ENCODE data around the gene RAB34. TPM values are rescaled to one million over a fixed set of nuclear protein-coding genes. Genes with fewer than 3 reads are reported as not detected.

Gene RAB34
- total RNA-seq, 1 experiment from 2014 or later, result 189 TPM

DNA sequence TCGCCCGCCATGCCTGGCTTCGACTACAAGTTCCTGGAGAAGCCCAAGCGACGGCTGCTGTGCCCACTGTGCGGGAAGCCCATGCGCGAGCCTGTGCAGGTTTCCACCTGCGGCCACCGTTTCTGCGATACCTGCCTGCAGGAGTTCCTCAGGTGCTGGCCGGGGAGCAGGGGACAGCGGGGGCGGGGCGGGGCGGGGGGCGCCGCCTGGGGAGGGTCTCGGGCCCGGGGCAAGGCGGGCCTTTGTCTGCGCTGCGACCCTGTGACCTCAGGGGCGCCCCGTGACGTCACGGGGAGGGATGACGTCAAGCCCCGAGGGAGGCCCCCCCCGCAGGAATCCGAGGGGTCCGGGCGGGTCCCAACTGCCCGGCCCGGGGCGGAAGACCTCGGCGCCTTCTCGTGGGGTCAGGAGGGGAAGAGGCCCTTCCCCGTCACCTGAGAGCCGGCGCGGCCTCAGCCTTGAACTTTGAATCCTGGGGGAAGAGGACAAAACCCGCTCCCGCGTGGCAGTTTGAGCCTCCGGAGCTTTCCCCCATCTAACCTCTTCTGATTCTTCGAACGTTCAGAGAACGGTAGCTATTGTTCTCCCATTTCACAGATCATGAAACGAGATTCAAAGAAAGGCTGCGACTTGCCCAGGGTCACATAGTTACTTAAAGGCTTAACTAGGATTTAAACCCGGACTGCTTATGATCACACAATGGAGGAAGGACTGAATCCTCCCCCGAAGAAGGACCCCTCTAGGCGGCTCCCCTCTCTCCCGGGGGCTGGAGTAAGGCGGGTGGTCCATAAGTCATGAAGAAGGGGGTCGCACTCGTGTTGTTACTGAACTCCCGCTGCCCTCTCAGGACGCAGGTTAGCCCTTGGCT lies 26.7 kb upstream of the RAB34 start:
- peak; percentile 87 for DNase-seq
- H2AFZ ChIP-seq (ENCODE audit: low read length), result no peak overlapping the region
- H3K4me3 Mint-ChIP-seq, result peak overlapping the region; percentile 87 to 93

More for the DNA sequence above, 26.7 kb upstream of the RAB34 start:
- peak overlapping the region; percentile 95 for H3K9ac ChIP-seq (ENCODE audit: extremely low read depth, insufficient read length, low read length)
- H3K4me1 ChIP-seq (ENCODE audit: insufficient read depth, low read length), result peaks cover 5% of the 10 kb centered on the region; the same call in 1 of the 2 replicates
- H2BK12ac ChIP-seq (ENCODE audit: insufficient read length, low read depth, low read length), result peak overlapping the region; percentile 15
- H3K14ac ChIP-seq (ENCODE audit: insufficient read depth, low read length), result peak overlapping the region; percentile 100
- H4K8ac ChIP-seq (replicated peaks; ENCODE audit: insufficient read length, low read depth, low read length), result peak overlapping the region; percentile 20
- TF ChIP-seq, protein P1, sequence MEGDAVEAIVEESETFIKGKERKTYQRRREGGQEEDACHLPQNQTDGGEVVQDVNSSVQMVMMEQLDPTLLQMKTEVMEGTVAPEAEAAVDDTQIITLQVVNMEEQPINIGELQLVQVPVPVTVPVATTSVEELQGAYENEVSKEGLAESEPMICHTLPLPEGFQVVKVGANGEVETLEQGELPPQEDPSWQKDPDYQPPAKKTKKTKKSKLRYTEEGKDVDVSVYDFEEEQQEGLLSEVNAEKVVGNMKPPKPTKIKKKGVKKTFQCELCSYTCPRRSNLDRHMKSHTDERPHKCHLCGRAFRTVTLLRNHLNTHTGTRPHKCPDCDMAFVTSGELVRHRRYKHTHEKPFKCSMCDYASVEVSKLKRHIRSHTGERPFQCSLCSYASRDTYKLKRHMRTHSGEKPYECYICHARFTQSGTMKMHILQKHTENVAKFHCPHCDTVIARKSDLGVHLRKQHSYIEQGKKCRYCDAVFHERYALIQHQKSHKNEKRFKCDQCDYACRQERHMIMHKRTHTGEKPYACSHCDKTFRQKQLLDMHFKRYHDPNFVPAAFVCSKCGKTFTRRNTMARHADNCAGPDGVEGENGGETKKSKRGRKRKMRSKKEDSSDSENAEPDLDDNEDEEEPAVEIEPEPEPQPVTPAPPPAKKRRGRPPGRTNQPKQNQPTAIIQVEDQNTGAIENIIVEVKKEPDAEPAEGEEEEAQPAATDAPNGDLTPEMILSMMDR (conservative IDR thresholded peaks at IDR 0.05), result no peak
- H3K4me2 ChIP-seq (ENCODE audit: insufficient read depth, insufficient read length, low read length), result peak overlapping the region; percentile 84
- peaks cover 16% of the 10 kb centered on the region; the same call in 1 of the 2 replicates for H3K79me2 ChIP-seq (ENCODE audit: insufficient read depth, low read length)
- peak overlapping the region; percentile 24 for H4K5ac ChIP-seq (ENCODE audit: insufficient read length, low read depth, low read length)
- peak overlapping the region; percentile 61 for H3K27ac ChIP-seq (ENCODE audit: insufficient read length, low read depth, low read length)
- H3K4ac ChIP-seq (ENCODE audit: low read depth, low read length), result peak overlapping the region; percentile 39
- no CpG with 5 or more reads among the region's 61 CpGs for WGBS (ENCODE audit: extremely low coverage, insufficient read length, low lambda C conversion rate)
- H3K79me1 ChIP-seq (ENCODE audit: insufficient read depth, low read depth, low read length, poor library complexity, severe bottlenecking), result no peaks in the 10 kb centered on the region
- peak overlapping the region; percentile 98 for H3K18ac ChIP-seq (ENCODE audit: insufficient read length, low read depth, low read length)
- Mint-ChIP-seq H3K27me3 (ENCODE audit: low read depth) (no peaks in the 10 kb centered on the region; the same call in none of the 2 replicates), H3K9me3 (no peaks in the 10 kb centered on the region), H3K4me1 (peaks cover 12 to 30% of the 10 kb centered on the region in 2 experiments), H3K27ac (peak overlapping the region; percentile 95 to 98 (median 97)), H3K36me3 (ENCODE audit: insufficient read depth in 1 of 3, low read depth in 3 of 3) (peaks cover 31 to 59% (median 37%) of the 10 kb centered on the region in 3 experiments; a peak in 6 of 7 replicates)
- peaks cover 15% of the 10 kb centered on the region for H3K23me2 ChIP-seq (ENCODE audit: insufficient read length, low read depth, low read length, poor library complexity, severe bottlenecking)
- peak overlapping the region; percentile 92 for H3T11ph ChIP-seq (ENCODE audit: low read length)
- no peak overlapping the region for H3K56ac ChIP-seq (ENCODE audit: insufficient read length, low read depth, low read length)
- peak overlapping the region; percentile 93 for H2BK120ac ChIP-seq (ENCODE audit: low read depth, low read length, poor library complexity, severe bottlenecking)
- no peaks in the 10 kb centered on the region for H4K20me1 ChIP-seq (ENCODE audit: control insufficient read depth, insufficient read depth, insufficient read length)
- no peak overlapping the region for H2BK20ac ChIP-seq (ENCODE audit: low read depth, low read length, poor library complexity, severe bottlenecking)
- peak overlapping the region; percentile 62 for H2BK15ac ChIP-seq (ENCODE audit: low read depth, low read length)
- H4K91ac ChIP-seq (ENCODE audit: insufficient read length, low read depth, low read length), result peak overlapping the region; percentile 82
- no peaks in the 10 kb centered on the region for H3K9me3 ChIP-seq (ENCODE audit: control insufficient read depth, low read depth, low read length)
- no peak overlapping the region for H2AK5ac ChIP-seq (ENCODE audit: insufficient read length, low read length)
- no peak overlapping the region for H3K23ac ChIP-seq (ENCODE audit: insufficient read length, low read depth, low read length)
- no peaks in the 10 kb centered on the region for H3K27me3 ChIP-seq (ENCODE audit: insufficient read depth, low read length)
- H2BK5ac ChIP-seq (ENCODE audit: insufficient read length, low read length), result peak overlapping the region; percentile 45

All from H9 (cell line).